ENCODE measurements around the gene RERG.
"Not testable (repeated sequence)": the region's sequence is repeated elsewhere in the genome, so short reads cannot be mapped to it uniquely, and the experiment has no call there.

Gene RERG

GRCh38 chr12:15130541-15130940 lies 90.7 kb downstream of the RERG start:
- no peak for DNase-seq

GRCh38 chr12:15123401-15123800 lies 97.8 kb downstream of the RERG start:
- DNase-seq = no peak

DNA sequence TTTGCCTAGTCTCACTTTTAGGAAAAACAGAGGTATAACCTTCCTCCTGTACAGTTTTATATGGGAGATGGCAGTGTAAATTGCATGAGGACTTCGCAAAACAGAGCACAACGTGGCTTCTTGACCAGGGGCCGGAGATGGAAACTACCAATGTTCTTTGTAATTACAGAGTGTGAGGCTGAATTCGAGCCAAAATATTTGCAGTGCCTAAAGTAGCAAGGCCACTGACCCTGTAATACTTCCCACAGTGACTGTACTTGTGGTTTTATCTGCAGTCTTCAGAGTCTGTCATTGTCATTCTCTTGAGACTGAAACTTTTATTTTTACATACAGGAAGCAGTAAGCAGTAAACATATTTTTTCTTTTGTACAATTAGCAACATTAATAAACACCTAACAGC lies 98.9 kb downstream of the RERG start:
- DNase-seq = no peak

- DNase-seq = no peak
Observed at GRCh38 chr12:15118955-15119354, 102.3 kb downstream of the RERG start.

DNA sequence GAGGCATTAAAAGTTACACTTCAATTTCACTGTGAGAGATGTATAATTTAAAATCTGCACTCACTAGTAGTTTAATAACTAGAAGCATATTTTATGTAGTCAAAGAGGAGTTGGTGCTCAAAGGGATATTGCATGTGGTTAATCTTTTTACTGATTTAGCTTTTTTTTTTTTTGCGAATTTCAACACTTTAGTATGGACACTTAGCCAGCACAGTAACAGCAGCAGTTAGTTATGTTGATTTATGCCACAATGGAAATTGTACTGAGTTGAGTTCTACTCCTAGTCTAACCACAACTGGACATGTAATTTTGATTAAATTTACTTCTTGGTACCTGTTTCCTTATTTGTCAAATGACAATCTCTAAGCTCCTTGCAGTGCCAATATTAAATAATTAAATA lies 104.2 kb downstream of the RERG start:
- no peak for DNase-seq

- no peak for DNase-seq
Observed at GRCh38 chr12:15116086-15116485, 105.1 kb downstream of the RERG start.

GRCh38 chr12:15115434-15115833 lies 105.8 kb downstream of the RERG start:
- DNase-seq = no peak

DNA sequence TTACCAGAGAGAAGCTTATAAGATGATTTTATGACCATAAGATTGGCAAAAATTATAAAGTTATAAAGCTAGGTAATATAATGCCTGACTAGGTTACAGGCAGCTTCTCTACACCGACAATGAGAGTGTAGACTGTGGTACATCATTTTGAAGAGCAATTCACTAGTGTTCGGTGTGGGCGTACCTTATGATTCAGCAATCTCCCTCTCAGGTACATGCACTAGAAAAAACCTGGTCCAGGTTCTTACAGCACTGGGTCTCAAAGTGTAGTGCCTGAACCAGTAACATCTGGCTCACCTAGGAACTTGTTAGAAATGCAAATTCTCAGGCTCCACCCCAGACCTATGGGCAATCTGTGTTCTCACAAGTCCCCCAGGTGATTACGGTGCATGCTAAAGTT lies 106.7 kb downstream of the RERG start:
- no peak for DNase-seq

GRCh38 chr12:15092826-15093225 lies 128.4 kb downstream of the RERG start:
- no peak for DNase-seq

DNA sequence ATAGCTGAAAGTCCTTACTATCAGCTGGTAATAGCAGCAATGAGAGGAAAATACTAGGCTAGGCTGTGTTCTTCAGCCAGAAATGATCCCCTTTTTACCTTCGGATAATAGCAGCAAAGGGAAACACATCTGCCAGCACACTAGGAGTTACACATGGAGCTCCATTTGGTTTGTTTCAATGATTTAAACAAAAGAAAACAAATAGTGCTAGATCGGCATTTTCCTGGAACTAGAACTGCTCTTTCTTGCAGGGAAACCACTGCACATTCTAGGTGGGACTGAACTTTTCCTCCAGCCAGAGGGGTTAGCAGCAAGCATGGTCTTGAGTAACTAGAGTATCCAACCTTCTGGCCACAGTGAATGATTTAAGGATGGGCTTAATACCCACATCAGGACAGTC lies 130.8 kb downstream of the RERG start:
- DNase-seq = no peak

DNA sequence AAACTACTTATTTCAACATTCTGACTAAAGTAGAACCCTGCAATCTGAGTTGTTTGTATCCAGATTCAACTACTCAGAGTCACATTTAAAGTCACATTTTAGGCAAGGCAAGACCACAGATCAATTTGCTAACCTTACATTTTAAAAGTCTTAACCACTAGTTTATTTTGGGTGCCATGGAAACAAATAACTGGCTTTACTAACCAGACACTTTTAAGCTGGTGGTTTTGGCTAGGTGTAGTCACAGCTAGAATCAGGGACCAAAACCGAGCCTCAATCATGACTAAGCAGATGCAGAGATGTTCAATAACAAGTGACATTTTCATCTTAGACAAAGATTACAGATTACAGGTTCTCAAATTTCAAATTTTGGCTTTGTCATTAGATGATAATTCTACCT lies 133.1 kb downstream of the RERG start:
- DNase-seq = no peak

DNA sequence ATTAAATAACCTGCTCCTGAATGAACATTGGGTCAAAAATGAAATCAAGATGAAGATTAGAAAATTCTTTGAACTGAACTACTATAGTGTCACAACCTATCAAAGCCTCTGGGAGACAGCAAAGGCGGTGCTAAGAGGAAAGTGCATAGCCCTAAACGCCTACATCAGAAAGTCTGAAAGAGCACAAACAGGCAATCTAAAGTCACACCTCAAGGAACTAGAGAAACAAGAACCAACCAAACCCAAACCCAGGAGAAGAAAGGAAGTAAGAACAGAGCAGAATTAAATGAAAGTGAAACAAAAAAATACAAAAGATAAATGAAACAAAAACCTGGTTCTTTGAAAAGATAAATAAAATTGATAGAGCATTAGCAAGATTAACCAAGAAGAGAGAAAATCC lies 143.5 kb downstream of the RERG start:
- not testable (repeated sequence) for DNase-seq

DNA sequence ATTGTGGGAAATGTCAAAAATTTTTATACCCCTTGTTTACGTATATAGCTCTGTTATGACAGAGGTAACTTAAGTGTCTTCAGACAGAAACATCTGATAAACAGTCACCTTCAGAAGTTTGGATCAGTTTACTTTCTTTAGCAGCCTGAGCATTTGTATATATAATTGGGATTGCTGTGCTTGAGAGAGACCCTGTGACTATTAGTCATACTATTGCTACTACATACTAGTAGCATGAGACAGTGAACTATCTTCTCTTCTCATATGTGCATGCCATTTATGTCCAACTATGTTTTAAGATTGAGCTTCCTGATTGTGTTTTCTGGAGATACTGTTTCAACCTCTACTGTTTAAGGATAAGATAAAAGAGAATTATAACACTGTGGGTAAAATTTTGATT lies 146.9 kb downstream of the RERG start:
- no peak for DNase-seq

- no peak for DNase-seq
Observed at GRCh38 chr12:15059123-15059522, 162.1 kb downstream of the RERG start.
